Cardiac muscle cell (in vitro differentiated cells and primary cell): ENCODE data around the gene RMDN2. TPM values are rescaled to one million over a fixed set of nuclear protein-coding genes. Genes with fewer than 3 reads are reported as not detected.

ENCODE experiments used
- DNase-seq, 2 donors: peaks; one replicate each; pipeline versions ENCODE4 v3.0.0 to v3.0.0-alpha.2; 2010 to 2017; ENCODE audit warnings: low read depth in 1 of 2, low spot score in 1 of 2
- H3K27ac ChIP-seq: fragments of 200-600 bp; sonication (generic); 2 replicates; pipeline ENCODE4 v1.5.1; 2016
- H3K27me3 ChIP-seq: fragments of 200-600 bp; sonication (generic); 2 replicates; pipeline ENCODE4 v1.6.0; 2016; ENCODE audit warnings: control low read depth
- H3K36me3 ChIP-seq: fragments of 200-600 bp; sonication (generic); 2 replicates; pipeline ENCODE4 v1.5.1; 2016; ENCODE audit warnings: control low read depth
- H3K4me1 ChIP-seq: fragments of 200-600 bp; sonication (generic); 2 replicates; pipeline ENCODE4 v1.8.1; 2017; ENCODE audit warnings: low read depth, mild to moderate bottlenecking, mixed run types
- H3K4me3 ChIP-seq: fragments of 200-600 bp; sonication (generic); 2 replicates; pipeline ENCODE4 v1.5.1; 2016; ENCODE audit warnings: mild to moderate bottlenecking
- H3K9me3 ChIP-seq: fragments of 200-600 bp; sonication (generic); 2 replicates; pipeline ENCODE4 v1.5.1; 2017; ENCODE audit warnings: low read depth, mild to moderate bottlenecking, control low read depth
- CTCF ChIP-seq: IDR thresholded peaks from 2 replicates; pipeline ENCODE4 v1.5.1; 2012; ENCODE audit warnings: low read depth, mild to moderate bottlenecking, low read length
- polyA plus RNA-seq: library from polyadenylated mRNA; unstranded; fragments of >200 nt; fragmentation: Nextera tagmentation; extraction: Ambion mirVana; gene quantifications from 2 replicates; pipeline ENCODE4 v1.2.1, GENCODE V29; 2016
- total RNA-seq: library from RNA; depleted of rRNA; stranded (reverse); fragments of >200 nt; gene quantifications from 2 replicates; pipeline ENCODE4 v1.2.3, GENCODE V29; 2016

Gene RMDN2
- total and polyA plus RNA-seq, 2 experiments from 2014 or later = 2.3 to 4.2 TPM

DNA sequence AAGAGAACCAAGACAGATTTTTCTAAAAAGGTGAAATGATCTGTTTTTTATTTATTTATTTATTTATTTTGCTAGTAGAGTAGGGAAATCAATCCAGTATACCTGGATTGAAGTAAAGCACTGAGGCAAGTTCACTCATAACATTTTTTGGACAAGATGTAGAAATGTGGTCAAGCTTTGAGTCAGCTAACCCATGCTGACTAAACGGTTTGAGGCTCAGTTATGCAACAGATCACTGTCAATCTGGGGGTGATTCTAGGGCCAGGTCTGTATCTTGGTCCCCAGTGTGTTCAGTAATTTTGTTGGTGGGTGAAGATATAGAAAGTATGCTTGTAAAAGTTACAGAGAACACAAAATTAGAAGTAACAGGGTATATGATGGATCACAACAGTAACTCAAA, 60.2 kb downstream of the RMDN2 start:
- Histone ChIP-seq H3K27ac (no peak overlapping the region), H3K9me3 (no peaks in the 10 kb centered on the region), H3K4me3 (no peak overlapping the region), H3K27me3 (no peaks in the 10 kb centered on the region), H3K36me3 (no peaks in the 10 kb centered on the region), H3K4me1 (peaks cover 7% of the 10 kb centered on the region)
- peak in 1 of 2 donors; percentile 81 for DNase-seq
- no peak for TF ChIP-seq CTCF

DNA sequence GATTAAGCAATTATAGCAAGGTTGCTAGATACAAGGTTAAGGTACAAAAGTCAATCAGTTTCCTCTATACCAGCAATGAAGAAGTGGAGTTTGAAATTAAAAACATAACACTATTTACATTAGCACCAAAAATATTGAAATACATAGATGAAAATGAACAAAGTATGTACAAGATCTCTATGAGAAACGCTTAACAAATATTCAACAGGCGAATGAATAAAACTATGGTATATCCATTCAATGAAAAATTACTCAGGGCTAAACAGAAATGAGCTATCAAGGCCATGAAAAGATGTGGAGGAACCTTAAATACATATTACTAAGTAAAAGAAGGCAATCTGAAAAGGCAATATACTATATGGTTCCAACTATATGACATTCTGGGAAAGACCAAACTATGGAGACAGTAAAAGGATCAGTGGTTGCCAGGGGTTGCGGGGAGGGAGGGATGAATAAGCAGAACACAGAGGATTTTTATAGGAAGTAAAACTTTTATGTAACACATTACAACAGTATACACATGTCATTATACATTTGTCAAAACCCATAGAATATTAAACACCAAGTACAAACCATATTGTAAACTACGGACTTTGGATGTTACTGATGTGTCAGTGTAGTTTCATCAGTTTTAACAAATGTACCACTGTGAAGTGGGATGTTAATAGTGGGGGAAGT, 62.1 kb downstream of the RMDN2 start:
- no peak overlapping the region for H3K27ac ChIP-seq
- DNase-seq = no peak
- no peaks in the 10 kb centered on the region for H3K36me3 ChIP-seq
- no peaks in the 10 kb centered on the region for H3K27me3 ChIP-seq
- no peaks in the 10 kb centered on the region for H3K4me1 ChIP-seq
- H3K4me3 ChIP-seq = no peak overlapping the region
- no peaks in the 10 kb centered on the region for H3K9me3 ChIP-seq
- no peak for TF ChIP-seq CTCF

DNA sequence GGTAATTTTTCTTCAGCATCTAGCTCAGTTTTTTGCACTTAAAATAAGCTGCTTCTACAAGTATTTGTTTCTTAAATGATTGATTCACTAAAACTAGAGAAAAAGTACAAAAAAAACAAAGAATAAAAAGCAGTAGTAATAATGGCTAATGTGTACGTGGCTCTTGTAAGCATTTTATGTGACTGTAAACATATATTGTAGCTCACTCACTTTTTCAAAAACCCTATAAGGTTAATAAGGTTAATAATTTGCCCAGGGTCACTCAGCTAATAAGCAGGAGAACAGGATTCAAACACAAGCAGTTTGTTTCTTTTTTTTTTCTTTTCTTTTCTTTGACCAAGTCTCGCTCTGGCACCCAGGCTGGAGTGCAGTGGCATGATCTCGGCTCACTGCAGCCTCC, 67.5 kb downstream of the RMDN2 start:
- no peaks in the 10 kb centered on the region for H3K4me1 ChIP-seq
- no peak overlapping the region for H3K4me3 ChIP-seq
- DNase-seq = no peak

DNA sequence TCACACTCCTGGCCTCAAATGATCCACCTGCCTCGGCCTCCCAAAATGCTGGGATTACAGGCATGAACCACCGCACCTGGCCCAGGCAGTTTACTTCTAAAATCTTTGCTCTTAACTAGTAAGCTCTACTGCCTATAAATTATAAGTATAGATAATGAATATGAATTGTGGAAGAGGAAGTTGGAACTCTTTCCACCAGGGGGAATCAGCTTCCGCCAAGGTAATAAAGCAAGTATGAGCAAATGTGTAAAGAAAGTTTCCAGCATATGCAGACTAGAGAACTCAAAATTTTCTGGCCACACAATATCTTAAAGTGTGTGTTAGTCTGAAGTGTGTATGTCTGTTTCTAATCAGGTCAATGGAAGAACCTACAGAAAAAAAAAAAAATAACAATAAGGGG, 68.1 kb downstream of the RMDN2 start:
- no peaks in the 10 kb centered on the region for H3K9me3 ChIP-seq
- H3K27ac ChIP-seq = no peak overlapping the region
- DNase-seq = peak in 1 of 2 donors; percentile 31
- no peaks in the 10 kb centered on the region for H3K36me3 ChIP-seq
- no peaks in the 10 kb centered on the region for H3K27me3 ChIP-seq
- H3K4me1 ChIP-seq = no peaks in the 10 kb centered on the region
- H3K4me3 ChIP-seq = no peak overlapping the region
- TF ChIP-seq CTCF = no peak

More for the DNA sequence above, 67.5 kb downstream of the RMDN2 start:
- no peak for TF ChIP-seq CTCF
- H3K27me3 ChIP-seq = no peaks in the 10 kb centered on the region
- H3K27ac ChIP-seq = no peak overlapping the region
- no peaks in the 10 kb centered on the region for H3K36me3 ChIP-seq
- H3K9me3 ChIP-seq = no peaks in the 10 kb centered on the region

DNA sequence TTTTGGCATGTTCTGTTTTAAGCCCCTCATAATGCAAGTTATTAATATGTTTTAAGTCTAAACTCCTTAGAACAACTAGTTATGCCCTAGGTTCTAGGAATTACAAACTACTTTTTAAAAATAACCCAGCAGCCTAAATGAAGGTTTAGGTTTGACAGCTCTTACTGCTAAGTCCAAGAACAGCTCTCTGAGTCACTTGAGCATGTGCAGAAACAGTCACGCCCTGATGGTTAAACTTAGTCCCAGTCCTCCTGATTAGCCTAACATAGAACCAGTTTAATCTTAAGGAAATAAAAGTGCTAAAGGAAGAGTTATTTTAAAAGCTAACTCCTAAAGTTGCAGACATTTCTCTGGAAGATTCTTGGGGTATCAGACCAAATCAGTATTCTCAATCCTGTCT, 72.5 kb downstream of the RMDN2 start:
- Histone ChIP-seq H3K27me3 (no peaks in the 10 kb centered on the region), H3K36me3 (no peaks in the 10 kb centered on the region), H3K4me1 (no peaks in the 10 kb centered on the region), H3K4me3 (no peak overlapping the region), H3K9me3 (no peaks in the 10 kb centered on the region), H3K27ac (no peak overlapping the region)
- DNase-seq = no peak
- TF ChIP-seq CTCF = no peak
